Activated CD8-positive, alpha-beta memory T cell treated with anti-CD3 and anti-CD28 coated beads, Interleukin-2, amount 50 U/mL, for 24 hours (primary cell): ENCODE measurements around the gene MTMR3.
"Not testable (repeated sequence)": the region's sequence is repeated elsewhere in the genome, so short reads cannot be mapped to it uniquely, and the experiment has no call there.

ENCODE experiments used
- DNase-seq: peaks from one replicate; pipeline ENCODE4 v3.0.0-alpha.2; 2020; ENCODE audit errors: extremely low read depth

Gene MTMR3

GRCh38 chr22:29967461-29967860 lies 84.5 kb downstream of the MTMR3 start:
- DNase-seq = no peak

- DNase-seq = no peak
Observed at GRCh38 chr22:29971607-29972006, 88.6 kb downstream of the MTMR3 start.

- DNase-seq = no peak
Observed at GRCh38 chr22:29972121-29972520, 89.1 kb downstream of the MTMR3 start.

- DNase-seq = no peak
Observed at GRCh38 chr22:29973269-29973668, 90.3 kb downstream of the MTMR3 start.

GRCh38 chr22:29973680-29974079 lies 90.7 kb downstream of the MTMR3 start:
- DNase-seq = not testable (repeated sequence)

- no peak for DNase-seq
Observed at GRCh38 chr22:29975494-29975893, 92.5 kb downstream of the MTMR3 start.

- DNase-seq = no peak
Observed at GRCh38 chr22:29977107-29977506, 94.1 kb downstream of the MTMR3 start.

- no peak for DNase-seq
Observed at GRCh38 chr22:29979777-29980321, 96.9 kb downstream of the MTMR3 start.

- no peak for DNase-seq
Observed at GRCh38 chr22:29983296-29983917, 100.4 kb downstream of the MTMR3 start.

- no peak for DNase-seq
Observed at GRCh38 chr22:29985912-29986311, 102.9 kb downstream of the MTMR3 start.

- DNase-seq = no peak
Observed at GRCh38 chr22:29987137-29987536, 104.2 kb downstream of the MTMR3 start.

- no peak for DNase-seq
Observed at GRCh38 chr22:29988719-29989118, 105.7 kb downstream of the MTMR3 start.

GRCh38 chr22:29989446-29989845 lies 106.5 kb downstream of the MTMR3 start:
- no peak for DNase-seq

- no peak for DNase-seq
Observed at GRCh38 chr22:29992341-29993275, 109.6 kb downstream of the MTMR3 start.

- DNase-seq = no peak
Observed at GRCh38 chr22:29994027-29994715, 111.2 kb downstream of the MTMR3 start.

- DNase-seq = no peak
Observed at GRCh38 chr22:29994943-29995342, 112.0 kb downstream of the MTMR3 start.

GRCh38 chr22:29997107-29997506 lies 114.1 kb downstream of the MTMR3 start:
- no peak for DNase-seq

- no peak for DNase-seq
Observed at GRCh38 chr22:29997516-29997915, 114.5 kb downstream of the MTMR3 start.

GRCh38 chr22:29998627-29999384 lies 115.8 kb downstream of the MTMR3 start:
- DNase-seq = no peak

GRCh38 chr22:30000566-30000965 lies 117.6 kb downstream of the MTMR3 start:
- DNase-seq = no peak

- DNase-seq = no peak
Observed at GRCh38 chr22:30001459-30001858, 118.5 kb downstream of the MTMR3 start.
